Measurements from ENCODE around the gene SPSB4. TPM values are rescaled to one million over a fixed set of nuclear protein-coding genes. Genes with fewer than 3 reads are reported as not detected.

The SPSB4 gene
- total RNA-seq, 1 experiment from 2014 or later = 0.05 TPM

DNA sequence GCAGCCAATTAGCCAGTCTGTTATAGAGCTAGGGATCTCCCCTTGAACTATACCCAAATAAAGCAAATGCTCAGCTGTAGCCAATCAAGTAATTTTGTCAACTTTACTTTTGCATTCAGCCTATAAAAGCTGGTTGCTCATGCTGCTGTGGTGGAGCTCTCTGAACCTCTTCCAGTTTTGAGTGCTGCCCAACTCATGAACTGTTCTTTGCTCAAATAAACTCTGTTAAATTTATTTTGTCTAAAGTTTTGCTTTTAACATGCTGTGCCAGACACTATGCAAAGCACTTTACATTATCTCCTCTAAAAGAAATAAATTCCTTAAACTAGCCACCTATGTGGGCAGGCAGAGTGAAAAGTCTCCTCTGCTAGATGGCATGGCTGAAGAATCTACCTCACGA, 128.8 kb downstream of the SPSB4 start:
- H3K4me3 ChIP-seq (ENCODE audit: low read depth in 2 of 2, low read length in 2 of 2) = no peak overlapping the region
- TF ChIP-seq CTCF (IDR thresholded peaks at IDR 0.05) (no peak), SIN3A (IDR thresholded peaks at IDR 0.05; ENCODE audit: borderline replicate concordance, insufficient read depth, low read depth, low read length) (no peak), TCF7L2 (IDR thresholded peaks at IDR 0.05; ENCODE audit: low read depth, low read length) (no peak), POLR2AphosphoS5 (IDR thresholded peaks at IDR 0.05; ENCODE audit: low read depth, low read length) (no peak)
- TF ChIP-seq, protein P1, sequence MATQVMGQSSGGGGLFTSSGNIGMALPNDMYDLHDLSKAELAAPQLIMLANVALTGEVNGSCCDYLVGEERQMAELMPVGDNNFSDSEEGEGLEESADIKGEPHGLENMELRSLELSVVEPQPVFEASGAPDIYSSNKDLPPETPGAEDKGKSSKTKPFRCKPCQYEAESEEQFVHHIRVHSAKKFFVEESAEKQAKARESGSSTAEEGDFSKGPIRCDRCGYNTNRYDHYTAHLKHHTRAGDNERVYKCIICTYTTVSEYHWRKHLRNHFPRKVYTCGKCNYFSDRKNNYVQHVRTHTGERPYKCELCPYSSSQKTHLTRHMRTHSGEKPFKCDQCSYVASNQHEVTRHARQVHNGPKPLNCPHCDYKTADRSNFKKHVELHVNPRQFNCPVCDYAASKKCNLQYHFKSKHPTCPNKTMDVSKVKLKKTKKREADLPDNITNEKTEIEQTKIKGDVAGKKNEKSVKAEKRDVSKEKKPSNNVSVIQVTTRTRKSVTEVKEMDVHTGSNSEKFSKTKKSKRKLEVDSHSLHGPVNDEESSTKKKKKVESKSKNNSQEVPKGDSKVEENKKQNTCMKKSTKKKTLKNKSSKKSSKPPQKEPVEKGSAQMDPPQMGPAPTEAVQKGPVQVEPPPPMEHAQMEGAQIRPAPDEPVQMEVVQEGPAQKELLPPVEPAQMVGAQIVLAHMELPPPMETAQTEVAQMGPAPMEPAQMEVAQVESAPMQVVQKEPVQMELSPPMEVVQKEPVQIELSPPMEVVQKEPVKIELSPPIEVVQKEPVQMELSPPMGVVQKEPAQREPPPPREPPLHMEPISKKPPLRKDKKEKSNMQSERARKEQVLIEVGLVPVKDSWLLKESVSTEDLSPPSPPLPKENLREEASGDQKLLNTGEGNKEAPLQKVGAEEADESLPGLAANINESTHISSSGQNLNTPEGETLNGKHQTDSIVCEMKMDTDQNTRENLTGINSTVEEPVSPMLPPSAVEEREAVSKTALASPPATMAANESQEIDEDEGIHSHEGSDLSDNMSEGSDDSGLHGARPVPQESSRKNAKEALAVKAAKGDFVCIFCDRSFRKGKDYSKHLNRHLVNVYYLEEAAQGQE (IDR thresholded peaks at IDR 0.05; ENCODE audit: insufficient read depth in 1 of 2, low read depth in 2 of 2, low read length in 1 of 2) = no peak
- no peaks in the 10 kb centered on the region for H3K36me3 ChIP-seq (ENCODE audit: control insufficient read depth, insufficient read depth, low read length)
- ChIA-PET CTCF (no interaction called here), POLR2A (no interaction called here)
- H3K9me3 ChIP-seq (ENCODE audit: control insufficient read depth, insufficient read depth, low read depth, low read length) = no peaks in the 10 kb centered on the region
- BruUV-seq (replicated peaks) = no TSS peak
- no peak overlapping the region for H3K27ac ChIP-seq (ENCODE audit: low read length)
- DNase-seq (ENCODE audit: low read depth, low spot score) (no peak), ATAC-seq (no peak)
- intact Hi-C loops (cut with micrococcal nuclease; ENCODE audit: unreplicated experiment) (no loop called here), in situ Hi-C loops (cut with HindIII; ENCODE audit: low pct_unique_long_range_greater_than_20kb, low sequenced_read_pairs) (no loop called here)
- no peaks in the 10 kb centered on the region; the same call in 1 of the 2 replicates for H3K27me3 ChIP-seq (ENCODE audit: control insufficient read depth, insufficient read depth, low read length)
- no peaks in the 10 kb centered on the region for H3K4me1 ChIP-seq (ENCODE audit: control insufficient read depth, insufficient read depth, low read length)

DNA sequence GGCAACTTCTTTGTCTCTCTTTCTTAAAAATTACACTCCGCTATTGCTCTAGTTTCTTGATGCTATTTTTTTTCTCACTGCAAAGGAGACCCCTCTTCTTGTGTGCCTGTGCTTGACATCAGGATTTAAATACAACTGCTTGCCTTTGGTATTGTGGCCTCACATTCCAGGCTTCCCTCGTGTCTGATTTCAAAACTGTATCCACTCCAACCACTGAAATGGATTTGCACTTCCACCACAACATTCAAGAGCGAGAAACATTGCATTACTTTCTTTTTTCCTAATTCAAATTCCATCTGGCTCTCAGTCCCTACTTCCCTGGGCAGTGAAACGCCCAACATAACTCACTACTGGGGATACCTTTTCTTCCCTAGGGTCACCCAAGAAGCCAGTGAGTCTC, 130.0 kb downstream of the SPSB4 start:
- POLR2A ChIA-PET = no interaction called here
- Histone ChIP-seq H3K27ac (ENCODE audit: low read length) (no peak overlapping the region), H3K36me3 (ENCODE audit: control insufficient read depth, insufficient read depth, low read length) (no peaks in the 10 kb centered on the region), H3K27me3 (ENCODE audit: control insufficient read depth, insufficient read depth, low read length) (peaks cover under 1% of the 10 kb centered on the region; the same call in 1 of the 2 replicates), H3K4me1 (ENCODE audit: control insufficient read depth, insufficient read depth, low read length) (no peaks in the 10 kb centered on the region), H3K4me3 (ENCODE audit: low read depth in 2 of 2, low read length in 2 of 2) (no peak overlapping the region), H3K9me3 (ENCODE audit: control insufficient read depth, insufficient read depth, low read depth, low read length) (no peaks in the 10 kb centered on the region)
- ATAC-seq (no peak), DNase-seq (ENCODE audit: low read depth, low spot score) (no peak)
- TF ChIP-seq TCF7L2 (IDR thresholded peaks at IDR 0.05; ENCODE audit: low read depth, low read length) = no peak
- TF ChIP-seq CTCF (IDR thresholded peaks at IDR 0.05) = no peak
- TF ChIP-seq, protein P1 (IDR thresholded peaks at IDR 0.05; ENCODE audit: insufficient read depth in 1 of 2, low read depth in 2 of 2, low read length in 1 of 2) = no peak
- no TSS peak for BruUV-seq (replicated peaks)
- in situ Hi-C loops (cut with HindIII; ENCODE audit: low pct_unique_long_range_greater_than_20kb, low sequenced_read_pairs) (no loop called here), intact Hi-C loops (cut with micrococcal nuclease; ENCODE audit: unreplicated experiment) (no loop called here)
- CTCF ChIA-PET = no interaction called here
